DOHH2 (cell line): ENCODE data around the gene HERC5.
"Not testable (repeated sequence)": the region's sequence is repeated elsewhere in the genome, so short reads cannot be mapped to it uniquely, and the experiment has no call there.

Experiments
- H3F3A ChIP-seq: fragments of 200-600 bp; sonication (generic), shearing (Covaris generic); 2 replicates; pipeline ENCODE4 v1.6.0; 2016; ENCODE audit warnings: antibody characterized with exemption, mild to moderate bottlenecking; ENCODE audit not compliant: control insufficient read depth, insufficient read depth
- H3K27ac ChIP-seq: fragments of 200-600 bp; sonication (generic); 2 replicates; pipeline ENCODE4 v1.5.1; 2014; ENCODE audit warnings: low read depth, mild to moderate bottlenecking, low read length, moderate library complexity
- H3K27me3 ChIP-seq: fragments of 200-600 bp; sonication (generic); 2 replicates; pipeline ENCODE4 v1.6.1; 2014; ENCODE audit warnings: mild to moderate bottlenecking, low read length, mixed read lengths; ENCODE audit not compliant: control insufficient read depth
- H3K36me3 ChIP-seq: fragments of 200-600 bp; sonication (generic); 2 replicates; pipeline ENCODE4 v1.6.1; 2014; ENCODE audit warnings: mild to moderate bottlenecking, low read length, moderate library complexity, mixed read lengths; ENCODE audit not compliant: control insufficient read depth
- H3K4me1 ChIP-seq: fragments of 200-600 bp; sonication (generic); 2 replicates; pipeline ENCODE4 v1.6.1; 2014; ENCODE audit warnings: mild to moderate bottlenecking, low read length, mixed read lengths; ENCODE audit not compliant: control insufficient read depth
- H3K4me2 ChIP-seq: fragments of 200-600 bp; sonication (generic); 2 replicates; pipeline ENCODE4 v1.6.0; 2014; ENCODE audit warnings: mild to moderate bottlenecking, low read length, moderate library complexity
- H3K4me3 ChIP-seq: fragments of 200-600 bp; sonication (generic); 2 replicates; pipeline ENCODE4 v1.5.1; 2014; ENCODE audit warnings: mild to moderate bottlenecking, low read length, mixed read lengths
- H3K79me2 ChIP-seq: fragments of 200-600 bp; sonication (generic); 2 replicates; pipeline ENCODE4 v1.6.1; 2014; ENCODE audit warnings: mild to moderate bottlenecking, low read length, mixed read lengths; ENCODE audit not compliant: control insufficient read depth
- H3K9me2 ChIP-seq: fragments of 200-600 bp; sonication (generic); replicated peaks from 2 replicates; pipeline ENCODE4 v1.6.1; 2014; ENCODE audit warnings: mild to moderate bottlenecking, low read length, mixed read lengths; ENCODE audit not compliant: control insufficient read depth
- H3K9me3 ChIP-seq: fragments of 200-600 bp; sonication (generic); 2 replicates; pipeline ENCODE4 v1.6.1; 2014; ENCODE audit warnings: antibody characterized with exemption, low read length, mixed read lengths; ENCODE audit not compliant: control insufficient read depth, insufficient read depth
- H4K20me1 ChIP-seq: fragments of 200-600 bp; sonication (generic); 2 replicates; pipeline ENCODE4 v1.6.0; 2014; ENCODE audit warnings: low read depth, mild to moderate bottlenecking, antibody characterized with exemption, low read length, moderate library complexity; ENCODE audit not compliant: control insufficient read depth, insufficient read depth
- EZH2phosphoT487 ChIP-seq: fragments of 200-600 bp; sonication (generic); IDR thresholded peaks from 2 replicates; pipeline ENCODE4 v1.6.1; 2017; ENCODE audit warnings: borderline replicate concordance, mild to moderate bottlenecking, antibody characterized with exemption, low read length, moderate library complexity, mixed read lengths
- TF ChIP-seq, protein P1 (sequence below): fragments of 200-600 bp; sonication (generic); IDR thresholded peaks from one replicate; pipeline ENCODE4 v1.5.1; 2014; ENCODE audit warnings: antibody characterized with exemption, mild to moderate bottlenecking, low read depth, low read length; ENCODE audit not compliant: poor library complexity, severe bottlenecking

HERC5 gene

GRCh38 chr4:88537709-88538108 is 80.8 kb downstream of the HERC5 start:
- Histone ChIP-seq H3K4me2 (no peak overlapping the region), H3K9me2 (no peaks in the 10 kb centered on the region), H4K20me1 (no peaks in the 10 kb centered on the region), H3K79me2 (no peaks in the 10 kb centered on the region), H3F3A (no peaks in the 10 kb centered on the region), H3K4me1 (no peaks in the 10 kb centered on the region), H3K27ac (no peak overlapping the region), H3K27me3 (no peaks in the 10 kb centered on the region; the same call in 1 of the 2 replicates), H3K36me3 (no peaks in the 10 kb centered on the region), H3K9me3 (no peaks in the 10 kb centered on the region), H3K4me3 (no peak overlapping the region)
- no peak for TF ChIP-seq EZH2phosphoT487
- TF ChIP-seq, protein P1, sequence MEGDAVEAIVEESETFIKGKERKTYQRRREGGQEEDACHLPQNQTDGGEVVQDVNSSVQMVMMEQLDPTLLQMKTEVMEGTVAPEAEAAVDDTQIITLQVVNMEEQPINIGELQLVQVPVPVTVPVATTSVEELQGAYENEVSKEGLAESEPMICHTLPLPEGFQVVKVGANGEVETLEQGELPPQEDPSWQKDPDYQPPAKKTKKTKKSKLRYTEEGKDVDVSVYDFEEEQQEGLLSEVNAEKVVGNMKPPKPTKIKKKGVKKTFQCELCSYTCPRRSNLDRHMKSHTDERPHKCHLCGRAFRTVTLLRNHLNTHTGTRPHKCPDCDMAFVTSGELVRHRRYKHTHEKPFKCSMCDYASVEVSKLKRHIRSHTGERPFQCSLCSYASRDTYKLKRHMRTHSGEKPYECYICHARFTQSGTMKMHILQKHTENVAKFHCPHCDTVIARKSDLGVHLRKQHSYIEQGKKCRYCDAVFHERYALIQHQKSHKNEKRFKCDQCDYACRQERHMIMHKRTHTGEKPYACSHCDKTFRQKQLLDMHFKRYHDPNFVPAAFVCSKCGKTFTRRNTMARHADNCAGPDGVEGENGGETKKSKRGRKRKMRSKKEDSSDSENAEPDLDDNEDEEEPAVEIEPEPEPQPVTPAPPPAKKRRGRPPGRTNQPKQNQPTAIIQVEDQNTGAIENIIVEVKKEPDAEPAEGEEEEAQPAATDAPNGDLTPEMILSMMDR = no peak

- not testable (repeated sequence) for H3K9me3 ChIP-seq, H3F3A ChIP-seq, H3K36me3 ChIP-seq, H3K4me1 ChIP-seq, H3K79me2 ChIP-seq, H3K27ac ChIP-seq, H4K20me1 ChIP-seq, H3K27me3 ChIP-seq, H3K4me2 ChIP-seq, H3K4me3 ChIP-seq, H3K9me2 ChIP-seq
- TF ChIP-seq, protein P1 = peak; percentile 62
Observed at GRCh38 chr4:88539322-88540068, 82.6 kb downstream of the HERC5 start.

DNA sequence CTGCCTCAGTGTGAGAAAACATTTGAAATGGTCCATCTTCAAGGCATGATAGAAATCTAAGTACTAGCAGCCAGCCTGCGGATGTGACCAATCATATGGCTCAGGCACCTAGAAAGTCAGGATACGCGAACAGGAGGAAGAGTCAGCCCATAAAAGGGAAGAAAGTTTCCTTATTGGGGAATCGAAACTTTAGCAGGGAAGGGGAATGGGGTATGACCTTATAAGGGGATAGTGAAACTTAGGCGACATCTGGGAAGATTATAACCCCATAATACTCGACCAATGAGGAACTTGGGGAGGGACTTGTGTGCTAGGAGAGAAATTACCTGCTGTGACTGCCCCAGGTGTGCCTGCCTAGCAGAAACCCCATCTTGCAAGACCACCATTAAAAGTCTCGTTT is 92.9 kb downstream of the HERC5 start:
- TF ChIP-seq, protein P1 = no peak
- TF ChIP-seq EZH2phosphoT487 = no peak
- Histone ChIP-seq H3K9me2 (no peaks in the 10 kb centered on the region), H3K9me3 (no peaks in the 10 kb centered on the region), H3K27me3 (no peaks in the 10 kb centered on the region), H3K4me1 (no peaks in the 10 kb centered on the region), H3K4me3 (no peak overlapping the region), H3K4me2 (no peak overlapping the region), H3K36me3 (no peaks in the 10 kb centered on the region), H4K20me1 (no peaks in the 10 kb centered on the region), H3F3A (no peaks in the 10 kb centered on the region), H3K27ac (no peak overlapping the region), H3K79me2 (no peaks in the 10 kb centered on the region)
